ENCODE data around the gene ELP4. TPM values are rescaled to one million over a fixed set of nuclear protein-coding genes. Genes with fewer than 3 reads are reported as not detected.

ELP4 gene
- total and polyA plus RNA-seq, 3 donors from 2014 or later, result 28.0 to 29.7 (median 29.1) TPM

- H3K4me3 ChIP-seq, result no peak overlapping the region
- no peaks in the 10 kb centered on the region for H3K4me1 ChIP-seq
- intact Hi-C loops (cut with DNase I; ENCODE audit: low total_unique reads), result no loop called here
- no peak overlapping the region for H3K27ac ChIP-seq
- no peak for DNase-seq
- H3K36me3 ChIP-seq (ENCODE audit: low read depth, missing control alignments), result no peaks in the 10 kb centered on the region
- H3K9me3 ChIP-seq, result no peaks in the 10 kb centered on the region
- no peak for TF ChIP-seq POLR2A (IDR thresholded peaks at IDR 0.05)
- H3K27me3 ChIP-seq, result no peaks in the 10 kb centered on the region
These were observed 253.7 kb downstream of the ELP4 start for GRCh38 chr11:31763296-31763695.

GRCh38 chr11:31764261-31764660 is 254.7 kb downstream of the ELP4 start:
- TF ChIP-seq POLR2A (IDR thresholded peaks at IDR 0.05), result no peak
- 86 to 89% methylated on average over 5 of the region's 5 CpGs for WGBS, 2 donors
- H3K27ac ChIP-seq, result no peak overlapping the region
- H3K36me3 ChIP-seq (ENCODE audit: low read depth, missing control alignments), result no peaks in the 10 kb centered on the region
- no peak for DNase-seq
- no peaks in the 10 kb centered on the region for H3K9me3 ChIP-seq
- intact Hi-C loops (cut with DNase I; ENCODE audit: low total_unique reads), result no loop called here
- no peaks in the 10 kb centered on the region for H3K27me3 ChIP-seq
- H3K4me1 ChIP-seq, result no peaks in the 10 kb centered on the region
- H3K4me3 ChIP-seq, result no peak overlapping the region

- TF ChIP-seq CTCF (IDR thresholded peaks at IDR 0.05) (no peak), POLR2A (IDR thresholded peaks at IDR 0.05) (no peak)
- intact Hi-C loops (cut with DNase I; ENCODE audit: low total_unique reads), result no loop called here
- H3K27me3 ChIP-seq, result no peaks in the 10 kb centered on the region
- no peak overlapping the region for H3K4me3 ChIP-seq
- no peaks in the 10 kb centered on the region for H3K9me3 ChIP-seq
- H3K27ac ChIP-seq, result no peak overlapping the region
- H3K36me3 ChIP-seq (ENCODE audit: low read depth, missing control alignments), result no peaks in the 10 kb centered on the region
- H3K4me1 ChIP-seq, result no peaks in the 10 kb centered on the region
- WGBS, 2 donors, result 78 to 84% methylated on average over 5 of the region's 5 CpGs
- no peak for DNase-seq
These were observed 255.2 kb downstream of the ELP4 start for GRCh38 chr11:31764766-31765165.

- Histone ChIP-seq H3K9me3 (no peaks in the 10 kb centered on the region), H3K36me3 (ENCODE audit: low read depth, missing control alignments) (no peaks in the 10 kb centered on the region), H3K27ac (no peak overlapping the region), H3K4me3 (no peak overlapping the region), H3K4me1 (no peaks in the 10 kb centered on the region), H3K27me3 (no peaks in the 10 kb centered on the region)
- TF ChIP-seq CTCF (IDR thresholded peaks at IDR 0.05), result no peak
- TF ChIP-seq POLR2A (IDR thresholded peaks at IDR 0.05), result no peak
- DNase-seq, result no peak
- 98 to 100% methylated on average over 3 of the region's 3 CpGs for WGBS, 2 donors
- intact Hi-C loops (cut with DNase I; ENCODE audit: low total_unique reads), result no loop called here
These were observed 257.5 kb downstream of the ELP4 start for GRCh38 chr11:31767066-31767465.

GRCh38 chr11:31767685-31768084 is 258.1 kb downstream of the ELP4 start:
- TF ChIP-seq CTCF (IDR thresholded peaks at IDR 0.05), result no peak
- TF ChIP-seq POLR2A (IDR thresholded peaks at IDR 0.05), result no peak
- WGBS, 2 donors, result 92 to 98% methylated on average over 2 of the region's 2 CpGs

More at GRCh38 chr11:31767685-31768084, 258.1 kb downstream of the ELP4 start:
- H3K36me3 ChIP-seq (ENCODE audit: low read depth, missing control alignments), result no peaks in the 10 kb centered on the region
- no peak overlapping the region for H3K27ac ChIP-seq
- DNase-seq, result no peak
- H3K9me3 ChIP-seq, result no peaks in the 10 kb centered on the region
- no peak overlapping the region for H3K4me3 ChIP-seq
- intact Hi-C loops (cut with DNase I; ENCODE audit: low total_unique reads), result no loop called here
- H3K4me1 ChIP-seq, result no peaks in the 10 kb centered on the region
- H3K27me3 ChIP-seq, result no peaks in the 10 kb centered on the region
